ENCODE results near the gene GCSAM.

DNA sequence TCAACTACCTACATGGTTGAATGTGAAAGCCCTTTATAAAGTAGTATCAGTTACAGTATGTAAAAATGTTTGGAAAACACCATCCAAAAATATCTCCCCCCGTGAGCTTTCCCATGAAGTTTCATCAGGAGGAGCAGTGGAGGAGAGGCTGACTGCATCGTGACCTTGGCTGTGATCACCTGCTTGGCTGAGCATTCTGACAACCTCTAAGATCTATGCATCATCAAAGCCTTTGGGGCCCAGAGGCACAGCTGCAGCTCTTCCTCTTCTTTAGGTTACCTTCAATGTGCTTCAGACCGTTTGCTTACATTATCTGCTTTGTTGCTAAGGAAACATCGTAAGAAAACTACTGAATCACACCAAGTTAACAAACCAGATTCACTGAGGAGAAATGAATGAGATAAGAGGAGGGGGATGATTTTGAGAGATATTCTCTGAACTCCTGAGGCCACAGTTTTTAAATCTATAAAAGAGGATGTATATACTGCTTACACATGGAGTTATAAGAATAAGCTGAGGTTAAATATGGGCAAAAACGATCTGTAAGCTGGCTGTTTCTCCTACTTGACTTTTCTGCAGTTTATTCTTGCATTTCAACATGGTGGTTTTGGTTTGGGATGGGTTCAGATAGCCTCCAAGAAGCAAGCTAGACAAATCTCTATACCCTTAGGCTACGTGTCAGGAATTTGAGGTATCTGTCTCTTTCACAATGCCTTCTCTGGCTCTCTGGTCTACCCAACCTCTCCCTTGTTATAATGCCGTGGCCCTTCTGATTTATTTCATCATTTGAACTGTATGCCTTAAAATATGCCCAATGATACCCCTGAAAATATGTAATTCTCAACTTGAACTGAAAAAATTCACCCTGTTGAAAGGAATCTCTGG is 4.0 kb downstream of the GCSAM start:
- TF ChIP-seq POLR2AphosphoS5 (IDR thresholded peaks at IDR 0.05; ENCODE audit: low read depth, low read length), result no peak
- TF ChIP-seq PBX3 (IDR thresholded peaks at IDR 0.05), result no peak
- TF ChIP-seq EZH2phosphoT487 (IDR thresholded peaks at IDR 0.05; ENCODE audit: borderline replicate concordance, low read depth), result no peak
- TF ChIP-seq CTCF (IDR thresholded peaks at IDR 0.05), result no peak
- no peak for TF ChIP-seq SMC3 (IDR thresholded peaks at IDR 0.05; ENCODE audit: low read depth, low read length)
- no peak for TF ChIP-seq MXI1 (IDR thresholded peaks at IDR 0.05; ENCODE audit: low read depth, low read length)
- TF ChIP-seq NFIC (IDR thresholded peaks at IDR 0.05; ENCODE audit: borderline replicate concordance), result no peak

All from SK-N-SH (cell line).